GM19193 (cell line): ENCODE data around the gene KRTAP24-1.

Source experiments
- POLR2A ChIP-seq: IDR thresholded peaks from 4 replicates; pipeline ENCODE4 v1.6.1; 2011; ENCODE audit not compliant: insufficient read depth, insufficient read length; ENCODE audit errors: extremely low read depth

KRTAP24-1 gene

GRCh38 chr21:30248844-30249243 lies 33.9 kb downstream of the KRTAP24-1 start:
- no peak for TF ChIP-seq POLR2A

DNA sequence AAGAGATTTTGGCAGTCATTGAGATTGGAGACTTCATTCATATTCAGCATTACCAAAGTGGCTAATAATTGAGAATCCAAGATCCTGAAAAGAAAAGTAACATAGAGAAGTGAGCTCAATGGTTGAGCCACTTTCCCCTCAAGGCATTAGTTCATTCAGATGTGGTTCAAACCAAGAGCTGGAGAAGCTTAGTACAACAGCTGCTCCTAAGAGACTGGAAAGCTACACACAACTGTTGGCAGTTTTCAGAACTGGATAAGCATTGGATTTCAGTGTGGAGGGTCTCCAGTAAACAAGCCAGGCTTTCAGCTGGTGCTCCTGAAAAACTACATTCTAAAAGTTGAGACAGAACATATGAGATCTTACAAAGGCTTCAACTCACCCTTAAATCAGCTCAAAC lies 37.7 kb downstream of the KRTAP24-1 start:
- no peak for TF ChIP-seq POLR2A

DNA sequence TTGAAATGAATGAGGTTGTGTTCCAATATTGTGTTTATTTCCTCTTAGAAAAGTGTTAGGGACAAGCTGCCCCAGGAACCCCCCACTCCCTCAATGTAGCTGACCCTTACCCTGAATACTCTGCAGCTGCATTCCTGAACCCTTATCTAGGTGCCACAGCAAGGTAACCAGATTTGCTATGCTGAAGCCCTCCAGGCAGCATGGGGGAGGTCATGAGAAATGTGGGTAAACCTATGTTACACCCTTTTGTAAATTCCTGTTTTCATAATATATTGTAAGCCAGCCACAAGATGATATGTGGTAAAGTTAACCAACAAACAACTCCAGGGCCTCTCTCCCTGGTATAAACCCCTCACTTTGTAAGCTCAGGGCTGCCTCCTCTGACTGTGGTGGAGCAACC lies 39.1 kb downstream of the KRTAP24-1 start:
- no peak for TF ChIP-seq POLR2A

DNA sequence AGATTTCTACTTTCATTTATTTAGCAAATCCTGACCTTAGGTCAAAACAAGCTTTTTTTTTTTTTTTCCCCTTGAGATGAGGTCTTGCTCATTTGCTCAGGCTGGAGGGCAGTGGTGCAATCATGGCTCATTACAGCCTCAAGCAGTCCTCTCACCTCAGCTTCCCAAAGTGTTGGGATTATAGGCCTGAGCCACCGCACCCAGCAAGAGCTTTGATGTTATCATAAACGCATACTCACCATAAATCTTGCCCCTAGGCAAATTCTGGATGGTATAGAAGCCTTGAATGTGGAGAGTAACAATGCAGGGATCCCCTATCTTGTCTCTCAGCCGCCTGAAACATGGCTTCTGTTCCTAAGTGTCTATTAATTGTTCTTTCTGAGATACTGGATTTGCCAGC lies 42.1 kb downstream of the KRTAP24-1 start:
- TF ChIP-seq POLR2A: no peak

- TF ChIP-seq POLR2A: no peak
These were observed 44.6 kb downstream of the KRTAP24-1 start for GRCh38 chr21:30238168-30238567.

DNA sequence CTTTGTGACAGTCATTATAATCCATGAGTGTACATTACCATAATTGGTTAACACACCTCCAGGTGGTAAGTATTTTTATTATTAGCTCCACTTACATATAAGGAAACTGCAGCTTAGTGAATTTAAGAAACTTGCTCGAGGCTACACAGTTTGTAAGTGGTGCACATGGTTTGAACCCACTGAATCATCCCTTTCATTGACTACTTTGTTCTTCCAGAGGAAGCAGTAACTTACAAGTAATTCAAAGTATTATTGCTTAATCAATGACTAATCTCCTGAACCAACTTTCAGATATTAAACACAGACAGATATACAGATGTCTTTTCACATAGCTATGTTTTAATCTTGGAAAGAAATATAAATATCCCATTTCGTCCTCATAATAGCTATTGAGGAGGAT lies 48.1 kb downstream of the KRTAP24-1 start:
- no peak for TF ChIP-seq POLR2A

DNA sequence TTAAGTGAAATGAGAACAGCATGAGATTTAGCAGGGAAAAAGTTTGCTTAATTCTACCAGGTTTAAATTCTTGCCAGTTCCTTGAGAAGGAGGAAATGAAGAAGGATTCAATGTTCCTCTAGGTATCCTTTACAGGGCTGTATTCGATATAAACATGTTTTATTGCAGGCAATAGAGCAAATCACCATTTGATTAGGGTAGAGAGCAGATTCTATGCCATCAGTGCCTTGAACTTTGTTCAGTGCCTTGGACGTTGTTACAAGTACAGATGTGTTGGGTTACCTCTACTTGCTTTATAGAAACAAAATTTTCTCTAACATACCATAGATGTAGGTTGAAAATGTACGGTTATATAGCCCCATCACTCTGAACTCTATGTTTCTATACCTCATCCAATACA lies 48.7 kb downstream of the KRTAP24-1 start:
- TF ChIP-seq POLR2A: no peak

GRCh38 chr21:30233228-30234020 lies 49.3 kb downstream of the KRTAP24-1 start:
- TF ChIP-seq POLR2A: no peak

DNA sequence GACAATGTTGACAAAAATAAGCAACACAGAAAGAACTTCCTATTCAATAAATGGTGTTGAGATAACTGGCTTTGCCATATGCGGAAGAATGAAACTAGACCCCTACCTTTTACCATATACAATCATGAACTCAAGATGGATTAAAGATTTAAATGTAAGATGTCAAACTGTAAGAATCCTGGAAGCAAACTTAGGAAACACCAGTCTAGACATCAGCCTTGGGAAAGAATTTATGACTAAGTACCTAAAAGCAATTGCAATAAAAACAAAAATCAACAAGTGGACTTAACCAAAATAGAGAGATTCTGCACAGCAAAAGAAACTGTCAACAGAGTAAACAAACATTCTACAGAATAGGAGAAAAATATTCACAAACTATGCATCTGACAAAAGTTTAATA lies 50.7 kb downstream of the KRTAP24-1 start:
- TF ChIP-seq POLR2A: no peak
